ENCODE data around the gene CDK19. TPM values are rescaled to one million over a fixed set of nuclear protein-coding genes. Genes with fewer than 3 reads are reported as not detected.

CDK19 gene
- total and polyA plus RNA-seq, 2 experiments from 2014 or later, result 3.3 to 11.2 TPM

GRCh38 chr6:110646419-110646698, 168.9 kb downstream of the CDK19 start:
- 81 to 92% methylated on average over 11 to 17 of the region's 17 CpGs for WGBS, 2 experiments (ENCODE audit: low coverage in 1 of 2, low lambda C conversion rate in 2 of 2, missing lambda C conversion rate in 2 of 2)

GRCh38 chr6:110645685-110646418, 169.4 kb downstream of the CDK19 start:
- Histone ChIP-seq H3F3A (ENCODE audit: insufficient read depth) (0 out of 2 replicates have a peak, but pooled peaks cover 7% of the 10 kb centered on the region), H3K27ac (no peak overlapping the region), H3K79me2 (ENCODE audit: insufficient read depth) (no peaks in the 10 kb centered on the region), H3K9me2 (ENCODE audit: insufficient read depth) (no peaks in the 10 kb centered on the region), H3K9ac (no peak overlapping the region), H3K9me3 (ENCODE audit: low read depth) (no peaks in the 10 kb centered on the region), H3K4me1 (ENCODE audit: insufficient read depth) (0 out of 2 replicates have a peak, but pooled peaks cover 5% of the 10 kb centered on the region), H3K4me2 (ENCODE audit: unreplicated experiment) (no peak overlapping the region), H3K36me3 (ENCODE audit: low read depth) (no peaks in the 10 kb centered on the region), H4K20me1 (ENCODE audit: insufficient read depth) (no peaks in the 10 kb centered on the region), H2AFZ (no peak overlapping the region), H3K27me3 (replicated peaks; ENCODE audit: insufficient read depth) (no peaks in the 10 kb centered on the region), H3K4me3 (no peak overlapping the region)
- TF ChIP-seq EZH2 (IDR thresholded peaks at IDR 0.05; ENCODE audit: insufficient read depth, poor library complexity, severe bottlenecking) (no peak), EZH2phosphoT487 (IDR thresholded peaks at IDR 0.05; ENCODE audit: insufficient read depth, low read depth) (no peak)
- WGBS, 2 experiments (ENCODE audit: low coverage in 1 of 2, low lambda C conversion rate in 2 of 2, missing lambda C conversion rate in 2 of 2), result 94% methylated on average over 59 to 62 of the region's 62 CpGs
- in situ Hi-C loops (cut with MboI), result no loop called here
- DNase-seq, result no peak

More at GRCh38 chr6:110646419-110646698, 168.9 kb downstream of the CDK19 start:
- Histone ChIP-seq H3K4me1 (ENCODE audit: insufficient read depth) (0 out of 2 replicates have a peak, but pooled peaks cover 5% of the 10 kb centered on the region), H4K20me1 (ENCODE audit: insufficient read depth) (no peaks in the 10 kb centered on the region), H3K27ac (no peak overlapping the region), H3K27me3 (replicated peaks; ENCODE audit: insufficient read depth) (no peaks in the 10 kb centered on the region), H3K4me3 (no peak overlapping the region), H2AFZ (no peak overlapping the region), H3K9me2 (ENCODE audit: insufficient read depth) (no peaks in the 10 kb centered on the region), H3K9ac (no peak overlapping the region), H3K4me2 (ENCODE audit: unreplicated experiment) (no peak overlapping the region), H3K79me2 (ENCODE audit: insufficient read depth) (no peaks in the 10 kb centered on the region), H3K36me3 (ENCODE audit: low read depth) (no peaks in the 10 kb centered on the region), H3K9me3 (ENCODE audit: low read depth) (no peaks in the 10 kb centered on the region), H3F3A (ENCODE audit: insufficient read depth) (0 out of 2 replicates have a peak, but pooled peaks cover 7% of the 10 kb centered on the region)
- in situ Hi-C loops (cut with MboI), result no loop called here
- TF ChIP-seq EZH2phosphoT487 (IDR thresholded peaks at IDR 0.05; ENCODE audit: insufficient read depth, low read depth), result no peak
- no peak for TF ChIP-seq EZH2 (IDR thresholded peaks at IDR 0.05; ENCODE audit: insufficient read depth, poor library complexity, severe bottlenecking)
- DNase-seq, result no peak

GRCh38 chr6:110643175-110643574, 172.1 kb downstream of the CDK19 start:
- H4K20me1 ChIP-seq (ENCODE audit: insufficient read depth), result no peaks in the 10 kb centered on the region
- H3K79me2 ChIP-seq (ENCODE audit: insufficient read depth), result no peaks in the 10 kb centered on the region
- no peak overlapping the region for H3K4me2 ChIP-seq (ENCODE audit: unreplicated experiment)
- in situ Hi-C loops (cut with MboI), result no loop called here
- H3K9ac ChIP-seq, result no peak overlapping the region
- no peak for TF ChIP-seq EZH2 (IDR thresholded peaks at IDR 0.05; ENCODE audit: insufficient read depth, poor library complexity, severe bottlenecking)
- TF ChIP-seq EZH2phosphoT487 (IDR thresholded peaks at IDR 0.05; ENCODE audit: insufficient read depth, low read depth), result no peak
- no peak overlapping the region for H3K27ac ChIP-seq
- H3K27me3 ChIP-seq (replicated peaks; ENCODE audit: insufficient read depth), result no peaks in the 10 kb centered on the region
- peak; percentile 45 for DNase-seq
- H3K36me3 ChIP-seq (ENCODE audit: low read depth), result no peaks in the 10 kb centered on the region
- WGBS, 2 experiments (ENCODE audit: low coverage in 1 of 2, low lambda C conversion rate in 2 of 2, missing lambda C conversion rate in 2 of 2), result 80% methylated on average over 2 of the region's 2 CpGs
- H3F3A ChIP-seq (ENCODE audit: insufficient read depth), result 0 out of 2 replicates have a peak, but pooled peaks cover 7% of the 10 kb centered on the region
- no peak overlapping the region for H2AFZ ChIP-seq
- H3K9me2 ChIP-seq (ENCODE audit: insufficient read depth), result no peaks in the 10 kb centered on the region
- H3K4me3 ChIP-seq, result no peak overlapping the region
- H3K9me3 ChIP-seq (ENCODE audit: low read depth), result no peaks in the 10 kb centered on the region
- 0 out of 2 replicates have a peak, but pooled peaks cover 5% of the 10 kb centered on the region for H3K4me1 ChIP-seq (ENCODE audit: insufficient read depth)

GRCh38 chr6:110642711-110643110, 172.6 kb downstream of the CDK19 start:
- H2AFZ ChIP-seq, result no peak overlapping the region
- no peak for TF ChIP-seq EZH2 (IDR thresholded peaks at IDR 0.05; ENCODE audit: insufficient read depth, poor library complexity, severe bottlenecking)
- no peak for TF ChIP-seq EZH2phosphoT487 (IDR thresholded peaks at IDR 0.05; ENCODE audit: insufficient read depth, low read depth)
- H3K9ac ChIP-seq, result no peak overlapping the region
- no peaks in the 10 kb centered on the region for H3K27me3 ChIP-seq (replicated peaks; ENCODE audit: insufficient read depth)
- H3K9me2 ChIP-seq (ENCODE audit: insufficient read depth), result no peaks in the 10 kb centered on the region
- no peak overlapping the region for H3K4me2 ChIP-seq (ENCODE audit: unreplicated experiment)
- H3K4me3 ChIP-seq, result no peak overlapping the region
- in situ Hi-C loops (cut with MboI), result no loop called here
- H3K4me1 ChIP-seq (ENCODE audit: insufficient read depth), result 0 out of 2 replicates have a peak, but pooled peaks cover 5% of the 10 kb centered on the region
- H3F3A ChIP-seq (ENCODE audit: insufficient read depth), result 0 out of 2 replicates have a peak, but pooled peaks cover 7% of the 10 kb centered on the region
- H4K20me1 ChIP-seq (ENCODE audit: insufficient read depth), result no peaks in the 10 kb centered on the region
- no peaks in the 10 kb centered on the region for H3K36me3 ChIP-seq (ENCODE audit: low read depth)
- DNase-seq, result no peak
- no peaks in the 10 kb centered on the region for H3K79me2 ChIP-seq (ENCODE audit: insufficient read depth)
- H3K27ac ChIP-seq, result no peak overlapping the region
- no peaks in the 10 kb centered on the region for H3K9me3 ChIP-seq (ENCODE audit: low read depth)

All from GM23248 (cell line).